HG03565 (cell line): ENCODE results near the gene ADGB.
A peak's percentile ranks its signal among the peaks of the same experiment; 100 is the strongest.
"Not testable (repeated sequence)": the region's sequence is repeated elsewhere in the genome, so short reads cannot be mapped to it uniquely, and the experiment has no call there.

ENCODE experiments used
- ATAC-seq: cut with Tn5 transposase; IDR thresholded peaks from one replicate; pipeline ENCODE4 v1.9.1; 2021; ENCODE audit warnings: mild to moderate bottlenecking, moderate library complexity; ENCODE audit not compliant: unreplicated experiment

ADGB gene

GRCh38 chr6:146741609-146742008, 142.8 kb downstream of the ADGB start:
- ATAC-seq = no peak

GRCh38 chr6:146753306-146753705, 154.5 kb downstream of the ADGB start:
- no peak for ATAC-seq

GRCh38 chr6:146767632-146768031, 168.9 kb downstream of the ADGB start:
- no peak for ATAC-seq

- no peak for ATAC-seq
Observed at GRCh38 chr6:146768722-146769121, 169.9 kb downstream of the ADGB start.

GRCh38 chr6:146770275-146770964, 171.6 kb downstream of the ADGB start:
- ATAC-seq = no peak

- ATAC-seq = peak; percentile 46
Observed at GRCh38 chr6:146770965-146771735, 172.4 kb downstream of the ADGB start.

GRCh38 chr6:146775220-146775619, 176.4 kb downstream of the ADGB start:
- ATAC-seq = no peak

- no peak for ATAC-seq
Observed at GRCh38 chr6:146781836-146782235, 183.1 kb downstream of the ADGB start.

GRCh38 chr6:146785001-146785585, 186.3 kb downstream of the ADGB start:
- peak; percentile 88 for ATAC-seq

- ATAC-seq = no peak
Observed at GRCh38 chr6:146787876-146788508, 189.2 kb downstream of the ADGB start.

GRCh38 chr6:146790561-146791091, 191.9 kb downstream of the ADGB start:
- ATAC-seq = no peak

GRCh38 chr6:146791930-146792329, 193.2 kb downstream of the ADGB start:
- no peak for ATAC-seq

- ATAC-seq = not testable (repeated sequence)
Observed at GRCh38 chr6:146793218-146793617, 194.4 kb downstream of the ADGB start.

- ATAC-seq = no peak
Observed at GRCh38 chr6:146795479-146796133, 196.8 kb downstream of the ADGB start.

GRCh38 chr6:146803167-146803566, 204.4 kb downstream of the ADGB start:
- not testable (repeated sequence) for ATAC-seq

GRCh38 chr6:146803601-146804000, 204.8 kb downstream of the ADGB start:
- ATAC-seq = no peak

- ATAC-seq = no peak
Observed at GRCh38 chr6:146805546-146806325, 207.0 kb downstream of the ADGB start.

GRCh38 chr6:146809014-146809413, 210.2 kb downstream of the ADGB start:
- not testable (repeated sequence) for ATAC-seq

GRCh38 chr6:146812811-146813321, 214.1 kb downstream of the ADGB start:
- not testable (repeated sequence) for ATAC-seq

GRCh38 chr6:146813554-146813953, 214.8 kb downstream of the ADGB start:
- ATAC-seq = no peak
